SK-N-SH treated with all-trans-retinoic acid at 6 μM for 48 hours (cell line): ENCODE measurements around the gene CACNA2D3.

Source experiments
- ATAC-seq: fragments of 200-7000 bp; cut with Tn5 transposase; 3 replicates; pipeline ENCODE4 v1.9.1; 2020; ENCODE audit warnings: mild to moderate bottlenecking, moderate library complexity
- ARNTL ChIP-seq: fragments of 450-650 bp; formaldehyde crosslinking; IDR thresholded peaks from 2 replicates; pipeline ENCODE4 v1.5.0; 2020; ENCODE audit warnings: low read depth, mild to moderate bottlenecking, moderate library complexity, borderline replicate concordance
- BACH2 ChIP-seq: fragments of 250-450 bp; sonication (Bioruptor Pico); IDR thresholded peaks from 2 replicates; pipeline ENCODE4 v1.9.0; 2021; ENCODE audit warnings: mild to moderate bottlenecking, borderline replicate concordance
- CREB5 ChIP-seq: fragments of 250-450 bp; sonication (Bioruptor Pico); IDR thresholded peaks from 2 replicates; pipeline ENCODE4 v1.5.1; 2020; ENCODE audit warnings: low read depth, mild to moderate bottlenecking, moderate library complexity
- CSRNP3 ChIP-seq: fragments of 250-450 bp; sonication (Bioruptor Pico); IDR thresholded peaks from 2 replicates; pipeline ENCODE4 v1.5.1; 2021; ENCODE audit warnings: mild to moderate bottlenecking, moderate library complexity
- ESRRG ChIP-seq: fragments of 250-450 bp; sonication (Bioruptor Pico); IDR thresholded peaks from 2 replicates; pipeline ENCODE4 v1.6.1; 2021; ENCODE audit warnings: mild to moderate bottlenecking
- GLIS3 ChIP-seq: fragments of 250-450 bp; sonication (Bioruptor Pico); IDR thresholded peaks from 2 replicates; pipeline ENCODE4 v1.5.0; 2020; ENCODE audit warnings: mild to moderate bottlenecking, moderate library complexity
- ISL1 ChIP-seq: fragments of 250-450 bp; sonication (Bioruptor Pico); IDR thresholded peaks from 2 replicates; pipeline ENCODE4 v2.1.2; 2022; ENCODE audit warnings: mild to moderate bottlenecking, moderate library complexity
- OSR1 ChIP-seq: fragments of 250-450 bp; sonication (Bioruptor Pico); IDR thresholded peaks from 2 replicates; pipeline ENCODE4 v1.8.0; 2022; ENCODE audit warnings: moderate library complexity, mild to moderate bottlenecking, inconsistent platforms
- PATZ1 ChIP-seq: fragments of 250-450 bp; sonication (Bioruptor Pico); IDR thresholded peaks from 2 replicates; pipeline ENCODE4 v1.8.0; 2020; ENCODE audit warnings: mild to moderate bottlenecking, moderate library complexity, borderline replicate concordance
- POU6F1 ChIP-seq: fragments of 250-450 bp; sonication (Bioruptor Pico); IDR thresholded peaks from 2 replicates; pipeline ENCODE4 v1.8.0; 2021; ENCODE audit warnings: low read depth, mild to moderate bottlenecking, moderate library complexity, borderline replicate concordance
- SNAI2 ChIP-seq: fragments of 250-450 bp; sonication (Bioruptor Pico); IDR thresholded peaks from 2 replicates; pipeline ENCODE4 v1.5.0; 2020; ENCODE audit warnings: mild to moderate bottlenecking, moderate library complexity
- TOX ChIP-seq: fragments of 250-450 bp; sonication (Bioruptor Pico); IDR thresholded peaks from 2 replicates; pipeline ENCODE4 v1.8.0; 2021; ENCODE audit warnings: mild to moderate bottlenecking, moderate library complexity, borderline replicate concordance
- TSHZ2 ChIP-seq: fragments of 250-450 bp; sonication (Bioruptor Pico); IDR thresholded peaks from 2 replicates; pipeline ENCODE4 v1.5.0; 2020; ENCODE audit warnings: mild to moderate bottlenecking, moderate library complexity
- ZC3H10 ChIP-seq: fragments of 250-450 bp; sonication (Bioruptor Pico); IDR thresholded peaks from 2 replicates; pipeline ENCODE4 v1.5.1; 2021; ENCODE audit warnings: mild to moderate bottlenecking, moderate library complexity
- ZFP3 ChIP-seq: fragments of 250-450 bp; sonication (Bioruptor Pico); IDR thresholded peaks from 2 replicates; pipeline ENCODE4 v1.5.0; 2020; ENCODE audit warnings: mild to moderate bottlenecking, moderate library complexity
- ZFP30 ChIP-seq: fragments of 450-650 bp; formaldehyde crosslinking; IDR thresholded peaks from 2 replicates; pipeline ENCODE4 v1.5.0; 2022; ENCODE audit warnings: mild to moderate bottlenecking, moderate library complexity
- ZNF565 ChIP-seq: fragments of 450-650 bp; formaldehyde crosslinking; conservative IDR thresholded peaks from 2 replicates; pipeline ENCODE4 v1.5.0; 2020; ENCODE audit warnings: low read depth, mild to moderate bottlenecking, moderate library complexity
- ZNF70 ChIP-seq: fragments of 450-650 bp; formaldehyde crosslinking; IDR thresholded peaks from 2 replicates; pipeline ENCODE4 v1.5.0; 2020; ENCODE audit warnings: mild to moderate bottlenecking, moderate library complexity
- ZNF8 ChIP-seq: fragments of 450-650 bp; formaldehyde crosslinking; IDR thresholded peaks from 2 replicates; pipeline ENCODE4 v1.5.0; 2020; ENCODE audit warnings: mild to moderate bottlenecking, moderate library complexity

The CACNA2D3 gene

GRCh38 chr3:54822206-54822605, 699.9 kb downstream of the CACNA2D3 start:
- no peak; the same call in 2 of the 3 replicates for ATAC-seq
- TF ChIP-seq ZC3H10 (no peak), ZFP3 (CRISPR knock-in tag) (no peak), ISL1 (no peak), TOX (CRISPR knock-in tag) (no peak), PATZ1 (CRISPR knock-in tag) (no peak), CSRNP3 (CRISPR knock-in tag) (no peak), CREB5 (CRISPR knock-in tag) (no peak), ZNF565 (CRISPR knock-in tag) (no peak), ZNF8 (CRISPR knock-in tag) (no peak), ESRRG (CRISPR knock-in tag) (no peak)

GRCh38 chr3:54826251-54826691, 703.9 kb downstream of the CACNA2D3 start:
- TF ChIP-seq ESRRG (CRISPR knock-in tag) (no peak), ZNF565 (CRISPR knock-in tag) (no peak), TSHZ2 (no peak), PATZ1 (CRISPR knock-in tag) (no peak), GLIS3 (CRISPR knock-in tag) (no peak), ZFP30 (CRISPR knock-in tag) (no peak), SNAI2 (CRISPR knock-in tag) (no peak), ZNF70 (CRISPR knock-in tag) (no peak), ZFP3 (CRISPR knock-in tag) (no peak)

GRCh38 chr3:54827056-54827687, 704.8 kb downstream of the CACNA2D3 start:
- no peak for ATAC-seq
- TF ChIP-seq TSHZ2 (no peak), BACH2 (CRISPR knock-in tag) (no peak), ZFP30 (CRISPR knock-in tag) (no peak), TOX (CRISPR knock-in tag) (no peak), SNAI2 (CRISPR knock-in tag) (no peak), ZNF70 (CRISPR knock-in tag) (no peak), OSR1 (CRISPR knock-in tag) (no peak), CREB5 (CRISPR knock-in tag) (no peak), POU6F1 (no peak), GLIS3 (CRISPR knock-in tag) (no peak), ARNTL (CRISPR knock-in tag) (no peak), ZNF8 (CRISPR knock-in tag) (no peak), ZC3H10 (no peak)

More at GRCh38 chr3:54826251-54826691, 703.9 kb downstream of the CACNA2D3 start:
- no peak for ATAC-seq
